ENCODE results near the gene PMPCA. TPM values are rescaled to one million over a fixed set of nuclear protein-coding genes. Genes with fewer than 3 reads are reported as not detected.
"Not testable (repeated sequence)": the region's sequence is repeated elsewhere in the genome, so short reads cannot be mapped to it uniquely, and the experiment has no call there.

PMPCA gene
- polyA plus RNA-seq, 1 donor (not counting 4 experiments of a cell fraction or from before 2014, with no cell fraction given): 85.9 TPM

GRCh38 chr9:136423432-136424146, 13.1 kb downstream of the PMPCA start:
- Histone ChIP-seq H3K27me3 (ENCODE audit: control insufficient read depth, extremely low read depth, insufficient read depth, low read length) (no peaks in the 10 kb centered on the region), H3K4me2 (ENCODE audit: control insufficient read depth, extremely low read depth, insufficient read depth, low read depth, low read length) (no peak overlapping the region), H3K79me2 (ENCODE audit: control insufficient read depth, insufficient read depth, low read length) (no peaks in the 10 kb centered on the region), H4K20me1 (ENCODE audit: control insufficient read depth, extremely low read depth, insufficient read depth, low read length) (no peaks in the 10 kb centered on the region), H3K4me3 (ENCODE audit: control insufficient read depth in 2 of 3, extremely low read depth in 1 of 3, insufficient read depth in 2 of 3, low read depth in 1 of 3, low read length in 3 of 3) (no peak overlapping the region), H3K9me1 (ENCODE audit: control insufficient read depth, extremely low read depth, insufficient read depth, low read length) (no peaks in the 10 kb centered on the region), H3K9me3 (ENCODE audit: control insufficient read depth, low read depth, low read length) (no peaks in the 10 kb centered on the region), H3K4me1 (ENCODE audit: control insufficient read depth, extremely low read depth, insufficient read depth, low read length) (no peaks in the 10 kb centered on the region), H3K9ac (ENCODE audit: control insufficient read depth, extremely low read depth, insufficient read depth, low read length) (no peak overlapping the region), H3K27ac (ENCODE audit: control insufficient read depth, insufficient read depth, low read length) (no peak overlapping the region), H3K36me3 (ENCODE audit: control insufficient read depth in 2 of 2, extremely low read depth in 1 of 2, insufficient read depth in 2 of 2, low read length in 2 of 2) (peaks cover 21 to 29% of the 10 kb centered on the region in 2 experiments), H2AFZ (ENCODE audit: control insufficient read depth, low read length) (no peak overlapping the region)
- TF ChIP-seq, protein P1, sequence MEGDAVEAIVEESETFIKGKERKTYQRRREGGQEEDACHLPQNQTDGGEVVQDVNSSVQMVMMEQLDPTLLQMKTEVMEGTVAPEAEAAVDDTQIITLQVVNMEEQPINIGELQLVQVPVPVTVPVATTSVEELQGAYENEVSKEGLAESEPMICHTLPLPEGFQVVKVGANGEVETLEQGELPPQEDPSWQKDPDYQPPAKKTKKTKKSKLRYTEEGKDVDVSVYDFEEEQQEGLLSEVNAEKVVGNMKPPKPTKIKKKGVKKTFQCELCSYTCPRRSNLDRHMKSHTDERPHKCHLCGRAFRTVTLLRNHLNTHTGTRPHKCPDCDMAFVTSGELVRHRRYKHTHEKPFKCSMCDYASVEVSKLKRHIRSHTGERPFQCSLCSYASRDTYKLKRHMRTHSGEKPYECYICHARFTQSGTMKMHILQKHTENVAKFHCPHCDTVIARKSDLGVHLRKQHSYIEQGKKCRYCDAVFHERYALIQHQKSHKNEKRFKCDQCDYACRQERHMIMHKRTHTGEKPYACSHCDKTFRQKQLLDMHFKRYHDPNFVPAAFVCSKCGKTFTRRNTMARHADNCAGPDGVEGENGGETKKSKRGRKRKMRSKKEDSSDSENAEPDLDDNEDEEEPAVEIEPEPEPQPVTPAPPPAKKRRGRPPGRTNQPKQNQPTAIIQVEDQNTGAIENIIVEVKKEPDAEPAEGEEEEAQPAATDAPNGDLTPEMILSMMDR (optimal IDR thresholded peaks at IDR 0.05 in 1 of 3, IDR thresholded peaks at IDR 0.05 in 1 of 3, conservative IDR thresholded peaks at IDR 0.05 in 1 of 3; ENCODE audit: extremely low read depth in 1 of 3, insufficient read depth in 2 of 3, low read length in 3 of 3): no peak
- TF ChIP-seq EZH2 (IDR thresholded peaks at IDR 0.05; ENCODE audit: low read length): no peak
- DNase-seq (ENCODE audit: low read depth, low spot score) (no peak), FAIRE-seq (no peak)
- dilution Hi-C loops (cut with MboI; ENCODE audit: extremely low pct_ligation_motif_present, low sequenced_read_pairs): no loop called here

DNA sequence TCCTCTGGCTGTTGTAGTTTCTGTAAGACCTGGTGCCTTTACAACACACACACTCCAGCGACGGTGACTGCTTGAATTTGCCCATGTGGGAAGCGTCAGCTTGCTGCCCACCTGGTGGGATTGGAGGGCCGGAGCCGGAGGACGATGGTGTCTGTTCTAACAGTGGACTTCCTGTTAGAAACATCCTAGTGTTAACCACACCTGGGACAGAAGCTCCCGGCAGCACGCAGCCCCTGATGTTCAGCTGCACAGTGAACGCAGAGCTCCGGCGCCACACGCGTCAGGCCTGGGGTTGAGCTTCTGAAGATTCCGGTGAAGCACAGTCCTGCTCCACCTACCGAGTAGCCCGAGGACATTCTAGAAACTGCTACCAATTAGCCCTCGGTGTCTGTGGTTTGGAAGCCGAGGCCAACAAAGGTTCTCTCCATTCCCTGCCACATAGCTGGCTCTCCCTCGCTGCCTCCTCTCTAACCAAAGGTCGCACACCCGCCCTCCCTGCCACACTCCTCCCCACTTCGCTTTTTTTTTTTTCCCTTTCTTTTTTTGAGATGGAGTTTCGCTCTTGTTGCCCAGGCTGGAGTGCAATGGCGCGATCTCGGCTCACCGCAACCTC, 14.4 kb downstream of the PMPCA start:
- no peak for DNase-seq (ENCODE audit: low read depth, low spot score)
- dilution Hi-C loops (cut with MboI; ENCODE audit: extremely low pct_ligation_motif_present, low sequenced_read_pairs): no loop called here

GRCh38 chr9:136425367-136425766, 14.9 kb downstream of the PMPCA start:
- peaks cover 22 to 26% of the 10 kb centered on the region in 2 experiments for H3K36me3 ChIP-seq (ENCODE audit: control insufficient read depth in 2 of 2, extremely low read depth in 1 of 2, insufficient read depth in 2 of 2, low read length in 2 of 2)
- H3K4me1 ChIP-seq (ENCODE audit: control insufficient read depth, extremely low read depth, insufficient read depth, low read length); H3K9me1 ChIP-seq (ENCODE audit: control insufficient read depth, extremely low read depth, insufficient read depth, low read length); H3K27me3 ChIP-seq (ENCODE audit: control insufficient read depth, extremely low read depth, insufficient read depth, low read length); H3K79me2 ChIP-seq (ENCODE audit: control insufficient read depth, insufficient read depth, low read length); H3K4me3 ChIP-seq (ENCODE audit: control insufficient read depth in 2 of 3, extremely low read depth in 1 of 3, insufficient read depth in 2 of 3, low read depth in 1 of 3, low read length in 3 of 3); H3K9ac ChIP-seq (ENCODE audit: control insufficient read depth, extremely low read depth, insufficient read depth, low read length); H2AFZ ChIP-seq (ENCODE audit: control insufficient read depth, low read length); dilution Hi-C loops (cut with MboI; ENCODE audit: extremely low pct_ligation_motif_present, low sequenced_read_pairs); H3K27ac ChIP-seq (ENCODE audit: control insufficient read depth, insufficient read depth, low read length); FAIRE-seq; H3K4me2 ChIP-seq (ENCODE audit: control insufficient read depth, extremely low read depth, insufficient read depth, low read depth, low read length); H3K9me3 ChIP-seq (ENCODE audit: control insufficient read depth, low read depth, low read length); DNase-seq (ENCODE audit: low read depth, low spot score); H4K20me1 ChIP-seq (ENCODE audit: control insufficient read depth, extremely low read depth, insufficient read depth, low read length): not testable (repeated sequence)

More for the DNA sequence above, 14.4 kb downstream of the PMPCA start:
- Histone ChIP-seq H3K4me3 (ENCODE audit: control insufficient read depth in 2 of 3, extremely low read depth in 1 of 3, insufficient read depth in 2 of 3, low read depth in 1 of 3, low read length in 3 of 3) (no peak overlapping the region), H3K36me3 (ENCODE audit: control insufficient read depth in 2 of 2, extremely low read depth in 1 of 2, insufficient read depth in 2 of 2, low read length in 2 of 2) (peaks cover 22 to 23% of the 10 kb centered on the region in 2 experiments), H2AFZ (ENCODE audit: control insufficient read depth, low read length) (no peak overlapping the region), H3K4me1 (ENCODE audit: control insufficient read depth, extremely low read depth, insufficient read depth, low read length) (no peaks in the 10 kb centered on the region), H3K27ac (ENCODE audit: control insufficient read depth, insufficient read depth, low read length) (no peak overlapping the region), H3K9me1 (ENCODE audit: control insufficient read depth, extremely low read depth, insufficient read depth, low read length) (no peaks in the 10 kb centered on the region), H4K20me1 (ENCODE audit: control insufficient read depth, extremely low read depth, insufficient read depth, low read length) (no peaks in the 10 kb centered on the region), H3K4me2 (ENCODE audit: control insufficient read depth, extremely low read depth, insufficient read depth, low read depth, low read length) (no peak overlapping the region), H3K27me3 (ENCODE audit: control insufficient read depth, extremely low read depth, insufficient read depth, low read length) (no peaks in the 10 kb centered on the region), H3K9ac (ENCODE audit: control insufficient read depth, extremely low read depth, insufficient read depth, low read length) (no peak overlapping the region), H3K79me2 (ENCODE audit: control insufficient read depth, insufficient read depth, low read length) (no peaks in the 10 kb centered on the region), H3K9me3 (ENCODE audit: control insufficient read depth, low read depth, low read length) (no peaks in the 10 kb centered on the region)
- TF ChIP-seq, protein P1 (optimal IDR thresholded peaks at IDR 0.05 in 1 of 3, IDR thresholded peaks at IDR 0.05 in 1 of 3, conservative IDR thresholded peaks at IDR 0.05 in 1 of 3; ENCODE audit: extremely low read depth in 1 of 3, insufficient read depth in 2 of 3, low read length in 3 of 3): no peak
- TF ChIP-seq EZH2 (IDR thresholded peaks at IDR 0.05; ENCODE audit: low read length): no peak
- FAIRE-seq: no peak

All from keratinocyte (primary cell).